Measurements from ENCODE around the gene PTPRN2.

PTPRN2 gene

GRCh38 chr7:157764193-157764592 lies 823.4 kb downstream of the PTPRN2 start:
- no peak overlapping the region for H3K4me3 ChIP-seq
- no peak for DNase-seq (ENCODE audit: low spot score)
- H3K27ac ChIP-seq, result no peak overlapping the region
- TF ChIP-seq, protein P1, sequence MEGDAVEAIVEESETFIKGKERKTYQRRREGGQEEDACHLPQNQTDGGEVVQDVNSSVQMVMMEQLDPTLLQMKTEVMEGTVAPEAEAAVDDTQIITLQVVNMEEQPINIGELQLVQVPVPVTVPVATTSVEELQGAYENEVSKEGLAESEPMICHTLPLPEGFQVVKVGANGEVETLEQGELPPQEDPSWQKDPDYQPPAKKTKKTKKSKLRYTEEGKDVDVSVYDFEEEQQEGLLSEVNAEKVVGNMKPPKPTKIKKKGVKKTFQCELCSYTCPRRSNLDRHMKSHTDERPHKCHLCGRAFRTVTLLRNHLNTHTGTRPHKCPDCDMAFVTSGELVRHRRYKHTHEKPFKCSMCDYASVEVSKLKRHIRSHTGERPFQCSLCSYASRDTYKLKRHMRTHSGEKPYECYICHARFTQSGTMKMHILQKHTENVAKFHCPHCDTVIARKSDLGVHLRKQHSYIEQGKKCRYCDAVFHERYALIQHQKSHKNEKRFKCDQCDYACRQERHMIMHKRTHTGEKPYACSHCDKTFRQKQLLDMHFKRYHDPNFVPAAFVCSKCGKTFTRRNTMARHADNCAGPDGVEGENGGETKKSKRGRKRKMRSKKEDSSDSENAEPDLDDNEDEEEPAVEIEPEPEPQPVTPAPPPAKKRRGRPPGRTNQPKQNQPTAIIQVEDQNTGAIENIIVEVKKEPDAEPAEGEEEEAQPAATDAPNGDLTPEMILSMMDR (IDR thresholded peaks at IDR 0.05), result no peak

GRCh38 chr7:157763279-157764000 lies 824.2 kb downstream of the PTPRN2 start:
- no peak for DNase-seq (ENCODE audit: low spot score)
- Histone ChIP-seq H3K27ac (no peak overlapping the region), H3K4me3 (no peak overlapping the region)
- TF ChIP-seq, protein P1 (IDR thresholded peaks at IDR 0.05), result no peak

DNA sequence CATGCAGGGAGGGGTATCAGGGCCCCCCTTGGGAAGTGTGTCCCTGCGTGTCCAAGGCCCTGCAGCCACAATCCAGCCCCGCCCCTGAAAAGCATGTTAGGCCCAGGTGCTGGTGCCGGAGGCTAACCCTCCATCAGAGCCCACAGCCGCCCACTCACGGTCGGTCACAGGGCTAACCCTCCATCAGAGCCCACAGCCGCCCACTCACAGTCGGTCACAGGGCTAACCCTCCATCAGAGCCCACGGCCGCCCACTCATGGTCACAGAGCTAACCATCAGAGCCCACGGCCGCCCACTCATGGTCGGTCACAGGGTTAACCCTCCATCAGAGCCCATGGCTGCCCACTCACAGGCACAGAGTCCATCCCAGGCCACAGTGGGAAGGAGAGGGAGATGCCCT lies 824.8 kb downstream of the PTPRN2 start:
- TF ChIP-seq, protein P1 (IDR thresholded peaks at IDR 0.05), result no peak
- Histone ChIP-seq H3K4me3 (no peak overlapping the region), H3K27ac (no peak overlapping the region)
- no peak for DNase-seq (ENCODE audit: low spot score)

- TF ChIP-seq, protein P1 (IDR thresholded peaks at IDR 0.05), result no peak
- no peak overlapping the region for H3K4me3 ChIP-seq
- no peak for DNase-seq (ENCODE audit: low spot score)
- H3K27ac ChIP-seq, result no peak overlapping the region
Observed at GRCh38 chr7:157760004-157760730, 827.5 kb downstream of the PTPRN2 start.

DNA sequence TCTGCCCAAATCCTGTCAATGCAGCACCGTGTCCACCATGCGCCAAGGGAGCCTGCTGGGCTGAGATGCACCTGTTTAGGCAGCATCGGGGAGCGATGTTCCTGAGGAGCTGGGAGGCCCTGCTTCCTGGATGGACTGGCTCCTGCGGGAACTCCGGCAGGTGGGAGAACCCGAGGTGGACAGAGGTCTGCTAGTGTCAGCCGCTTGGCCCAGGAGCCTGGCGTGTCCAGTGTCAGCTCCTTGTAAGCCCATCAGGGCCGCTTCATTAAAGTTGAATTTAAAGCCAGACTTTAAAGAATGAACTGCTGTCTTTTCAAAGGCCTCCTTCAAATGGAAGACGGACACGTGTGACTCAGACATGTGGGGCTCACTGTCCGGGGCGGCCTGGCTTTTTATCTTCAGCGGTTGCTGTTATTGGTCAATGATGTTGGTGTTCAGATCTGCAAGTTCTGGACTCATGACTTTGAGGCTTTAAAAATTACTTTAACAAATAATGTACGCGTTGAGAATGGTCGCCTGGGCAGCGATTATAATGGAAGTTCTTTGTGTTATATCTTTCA lies 828.3 kb downstream of the PTPRN2 start:
- no peak for DNase-seq (ENCODE audit: low spot score)
- no peak overlapping the region for H3K4me3 ChIP-seq
- TF ChIP-seq, protein P1 (IDR thresholded peaks at IDR 0.05), result no peak
- no peak overlapping the region for H3K27ac ChIP-seq

GRCh38 chr7:157758468-157759245 lies 829.0 kb downstream of the PTPRN2 start:
- Histone ChIP-seq H3K4me3 (no peak overlapping the region), H3K27ac (no peak overlapping the region)
- TF ChIP-seq, protein P1 (IDR thresholded peaks at IDR 0.05), result no peak
- DNase-seq (ENCODE audit: low spot score), result no peak
